ENCODE results near the gene EVI2B. TPM values are rescaled to one million over a fixed set of nuclear protein-coding genes. Genes with fewer than 3 reads are reported as not detected.

Gene EVI2B
- total RNA-seq, 4 donors from 2014 or later: 1.2 to 4.2 (median 2.5) TPM

DNA sequence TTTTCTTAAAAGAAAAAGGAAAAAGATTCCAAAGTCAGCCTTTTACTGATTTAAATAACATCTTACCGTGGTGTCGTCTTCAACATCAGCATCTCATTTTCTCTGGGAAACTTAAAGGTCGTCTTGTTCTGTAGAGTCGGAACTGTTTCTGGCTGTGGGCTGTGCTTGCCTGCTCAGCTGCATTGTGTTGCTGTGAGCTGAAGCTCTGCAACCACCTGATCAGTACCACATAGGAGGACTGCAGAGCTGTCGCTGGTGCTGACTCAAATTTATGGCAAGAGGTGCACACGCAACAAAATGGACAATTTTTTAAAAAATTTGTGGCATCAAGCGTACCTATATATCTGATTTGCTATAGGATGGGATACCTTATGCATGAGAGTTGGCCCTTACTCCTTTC, 16.8 kb downstream of the EVI2B start, which contains the start of gene OMG:
Gene OMG, minus strand, starts transcription at position 150 of the 400 bp plus-strand sequence. CDS start 908 bp downstream, outside the sequence.
- intact Hi-C loops (cut with DNase I; ENCODE audit: low total_unique reads): no loop called here
- Histone ChIP-seq H3K27ac (no peak within 1 kb of the TSS), H3K36me3 (no peaks in the 10 kb centered on the region), H3K4me1 (no peaks in the 10 kb centered on the region), H3K9me3 (no peaks in the 10 kb centered on the region), H3K4me3 (no peak within 1 kb of the TSS), H3K27me3 (no peaks in the 10 kb centered on the region)
- ATAC-seq: no peak
- no peak for DNase-seq
- in situ Hi-C loops (cut with MboI; ENCODE audit: low sequenced_read_pairs in 4 of 4): loop anchor here in 1 of 4 donors (25.0 kb wide), 1 partner anchor 110 kb away; no protein-coding TSS in a partner anchor
- TF ChIP-seq, protein P1, sequence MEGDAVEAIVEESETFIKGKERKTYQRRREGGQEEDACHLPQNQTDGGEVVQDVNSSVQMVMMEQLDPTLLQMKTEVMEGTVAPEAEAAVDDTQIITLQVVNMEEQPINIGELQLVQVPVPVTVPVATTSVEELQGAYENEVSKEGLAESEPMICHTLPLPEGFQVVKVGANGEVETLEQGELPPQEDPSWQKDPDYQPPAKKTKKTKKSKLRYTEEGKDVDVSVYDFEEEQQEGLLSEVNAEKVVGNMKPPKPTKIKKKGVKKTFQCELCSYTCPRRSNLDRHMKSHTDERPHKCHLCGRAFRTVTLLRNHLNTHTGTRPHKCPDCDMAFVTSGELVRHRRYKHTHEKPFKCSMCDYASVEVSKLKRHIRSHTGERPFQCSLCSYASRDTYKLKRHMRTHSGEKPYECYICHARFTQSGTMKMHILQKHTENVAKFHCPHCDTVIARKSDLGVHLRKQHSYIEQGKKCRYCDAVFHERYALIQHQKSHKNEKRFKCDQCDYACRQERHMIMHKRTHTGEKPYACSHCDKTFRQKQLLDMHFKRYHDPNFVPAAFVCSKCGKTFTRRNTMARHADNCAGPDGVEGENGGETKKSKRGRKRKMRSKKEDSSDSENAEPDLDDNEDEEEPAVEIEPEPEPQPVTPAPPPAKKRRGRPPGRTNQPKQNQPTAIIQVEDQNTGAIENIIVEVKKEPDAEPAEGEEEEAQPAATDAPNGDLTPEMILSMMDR (IDR thresholded peaks at IDR 0.05 in 4 of 5, conservative IDR thresholded peaks at IDR 0.05 in 1 of 5): no peak
- TF ChIP-seq POLR2A (IDR thresholded peaks at IDR 0.05): no peak

DNA sequence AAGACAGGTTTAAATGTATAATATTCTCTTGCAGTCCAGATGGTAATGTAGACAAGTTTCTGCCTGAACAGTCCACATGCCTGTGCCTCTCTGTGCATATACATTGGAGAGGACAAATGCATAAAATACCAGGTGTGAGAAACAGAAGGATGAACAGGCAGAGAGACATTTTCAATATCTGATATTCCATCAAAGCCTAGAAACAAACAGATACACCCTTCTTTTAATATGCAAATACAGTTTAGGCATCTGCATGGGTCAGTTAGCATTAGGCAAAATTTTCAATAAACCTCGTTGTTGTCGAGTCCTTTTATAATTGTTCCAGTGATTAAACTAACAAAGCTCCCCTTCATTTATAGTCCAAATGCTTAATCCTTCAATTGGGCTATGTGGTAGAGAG, 17.7 kb downstream of the EVI2B start:
- H3K27ac ChIP-seq: no peak overlapping the region
- DNase-seq (no peak), ATAC-seq (no peak)
- no peak overlapping the region for H3K4me3 ChIP-seq
- H3K27me3 ChIP-seq: no peaks in the 10 kb centered on the region
- H3K36me3 ChIP-seq: no peaks in the 10 kb centered on the region
- TF ChIP-seq, protein P1 (IDR thresholded peaks at IDR 0.05 in 4 of 5, conservative IDR thresholded peaks at IDR 0.05 in 1 of 5): no peak
- TF ChIP-seq POLR2A (IDR thresholded peaks at IDR 0.05): no peak
- no peaks in the 10 kb centered on the region for H3K4me1 ChIP-seq
- intact Hi-C loops (cut with DNase I; ENCODE audit: low total_unique reads) (no loop called here), in situ Hi-C loops (cut with MboI; ENCODE audit: low sequenced_read_pairs in 4 of 4) (loop anchor here in 1 of 4 donors (25.0 kb wide), 1 partner anchor 109 kb away; no protein-coding TSS in a partner anchor)
- no peaks in the 10 kb centered on the region for H3K9me3 ChIP-seq

DNA sequence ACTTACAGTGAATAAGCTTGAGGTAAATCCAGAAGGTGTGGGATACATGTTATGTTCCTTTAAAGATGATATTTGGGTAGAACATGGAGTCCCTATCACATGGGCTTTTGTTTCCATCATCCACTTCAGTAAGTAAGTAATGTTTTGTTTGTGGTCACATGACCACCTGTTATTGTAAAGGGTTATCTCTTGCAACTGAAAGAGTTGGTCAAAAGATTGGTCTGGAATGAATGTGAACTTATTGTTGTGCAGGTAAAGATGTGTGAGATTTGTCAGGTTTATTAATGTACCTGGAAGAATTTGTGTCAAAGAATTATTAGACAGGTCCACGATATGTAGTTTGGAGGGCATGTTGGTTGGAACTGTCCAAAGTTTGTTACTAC, 18.4 kb downstream of the EVI2B start:
- no peak overlapping the region for H3K27ac ChIP-seq
- H3K27me3 ChIP-seq: no peaks in the 10 kb centered on the region
- in situ Hi-C loops (cut with MboI; ENCODE audit: low sequenced_read_pairs in 4 of 4) (loop anchor here in 1 of 4 donors (25.0 kb wide), 1 partner anchor 108 kb away; no protein-coding TSS in a partner anchor), intact Hi-C loops (cut with DNase I; ENCODE audit: low total_unique reads) (no loop called here)
- ATAC-seq (no peak), DNase-seq (no peak)
- no peak overlapping the region for H3K4me3 ChIP-seq
- H3K36me3 ChIP-seq: no peaks in the 10 kb centered on the region
- no peaks in the 10 kb centered on the region for H3K9me3 ChIP-seq
- no peaks in the 10 kb centered on the region for H3K4me1 ChIP-seq
- TF ChIP-seq, protein P1 (IDR thresholded peaks at IDR 0.05 in 4 of 5, conservative IDR thresholded peaks at IDR 0.05 in 1 of 5): no peak
- no peak for TF ChIP-seq POLR2A (IDR thresholded peaks at IDR 0.05)

DNA sequence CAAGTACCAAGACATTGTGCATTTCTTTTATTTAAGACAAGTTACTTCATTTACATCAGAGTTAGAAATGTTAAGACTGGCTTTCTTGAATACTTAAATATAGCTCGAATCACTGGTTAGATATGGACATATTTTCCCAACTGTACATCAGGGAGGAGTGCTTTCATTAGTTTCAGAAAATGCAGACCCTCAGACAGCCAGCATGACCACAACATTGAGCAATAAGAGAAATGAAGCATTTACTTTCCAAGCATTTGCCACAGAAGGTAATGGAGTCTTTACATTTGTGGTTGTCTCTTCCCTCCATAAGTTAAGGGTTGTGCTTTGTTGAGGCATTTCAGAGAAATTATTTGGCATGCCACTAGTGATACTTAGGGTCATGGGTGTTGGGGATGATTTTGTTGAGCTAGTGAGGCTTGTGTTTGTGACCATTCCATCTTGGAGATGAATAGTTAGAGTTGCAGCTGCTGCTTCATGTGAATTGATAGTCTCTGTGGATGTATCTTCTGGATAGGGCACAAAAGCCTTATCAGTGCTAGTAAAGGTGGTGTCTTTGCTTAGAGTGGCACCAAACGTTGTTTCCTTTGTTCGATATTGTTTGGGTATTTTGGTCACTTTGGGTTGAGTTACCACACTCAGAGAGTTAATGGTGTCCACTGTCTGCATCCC, 18.9 kb downstream of the EVI2B start:
- ATAC-seq (no peak), DNase-seq (no peak)
- Histone ChIP-seq H3K27ac (no peak overlapping the region), H3K4me3 (no peak overlapping the region), H3K4me1 (no peaks in the 10 kb centered on the region), H3K9me3 (no peaks in the 10 kb centered on the region), H3K36me3 (no peaks in the 10 kb centered on the region), H3K27me3 (no peaks in the 10 kb centered on the region)
- in situ Hi-C loops (cut with MboI; ENCODE audit: low sequenced_read_pairs in 4 of 4): loop anchor here in 1 of 4 donors (25.0 kb wide), 1 partner anchor 108 kb away; no protein-coding TSS in a partner anchor
- intact Hi-C loops (cut with DNase I; ENCODE audit: low total_unique reads): no loop called here
- TF ChIP-seq, protein P1 (IDR thresholded peaks at IDR 0.05 in 4 of 5, conservative IDR thresholded peaks at IDR 0.05 in 1 of 5): no peak
- no peak for TF ChIP-seq POLR2A (IDR thresholded peaks at IDR 0.05)
